ENCODE data around the gene PRKAR2A.
A peak's percentile ranks its signal among the peaks of the same experiment; 100 is the strongest.
"Not testable (repeated sequence)": the region's sequence is repeated elsewhere in the genome, so short reads cannot be mapped to it uniquely, and the experiment has no call there.

PRKAR2A gene

DNA sequence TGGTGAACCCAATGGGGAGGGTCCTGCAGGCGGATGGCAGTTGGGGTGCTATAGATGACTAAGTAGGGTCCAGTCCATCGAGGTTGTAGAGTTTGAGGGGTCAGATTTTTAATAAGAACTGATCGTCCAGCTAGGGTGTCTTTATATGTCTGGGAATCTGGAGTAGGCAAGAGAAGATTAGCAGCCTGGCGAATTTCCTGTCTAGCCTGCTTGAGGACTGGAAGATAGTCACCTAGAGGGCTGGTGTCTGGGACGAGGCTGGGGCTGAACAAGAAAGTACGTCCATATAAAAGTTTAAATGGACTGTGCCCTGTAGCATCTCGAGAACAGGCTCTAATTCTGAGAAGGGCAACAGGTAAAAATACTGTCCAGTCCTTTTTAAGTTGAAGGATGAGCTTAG lies 123.9 kb downstream of the PRKAR2A start:
- DNase-seq = no peak

DNA sequence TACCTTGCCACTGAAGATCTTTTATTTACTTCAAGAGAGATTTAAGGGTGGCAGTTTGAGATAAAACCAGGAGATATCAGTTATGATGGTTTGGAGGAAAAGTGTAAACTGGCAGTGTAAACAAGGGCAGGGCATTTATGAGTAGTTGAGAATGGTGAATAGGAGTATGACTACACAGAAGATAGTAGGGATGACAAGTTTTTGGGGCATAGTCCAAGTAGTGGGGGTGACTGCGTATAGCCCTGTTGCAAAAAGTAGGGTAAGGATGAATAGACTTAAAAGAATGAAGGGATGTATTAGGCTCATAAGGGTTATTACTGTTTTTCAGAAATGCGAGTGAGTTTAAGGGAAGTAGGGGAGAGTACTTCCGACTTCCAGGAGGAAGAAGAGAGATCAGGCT lies 124.4 kb downstream of the PRKAR2A start:
- DNase-seq = not testable (repeated sequence)

DNA sequence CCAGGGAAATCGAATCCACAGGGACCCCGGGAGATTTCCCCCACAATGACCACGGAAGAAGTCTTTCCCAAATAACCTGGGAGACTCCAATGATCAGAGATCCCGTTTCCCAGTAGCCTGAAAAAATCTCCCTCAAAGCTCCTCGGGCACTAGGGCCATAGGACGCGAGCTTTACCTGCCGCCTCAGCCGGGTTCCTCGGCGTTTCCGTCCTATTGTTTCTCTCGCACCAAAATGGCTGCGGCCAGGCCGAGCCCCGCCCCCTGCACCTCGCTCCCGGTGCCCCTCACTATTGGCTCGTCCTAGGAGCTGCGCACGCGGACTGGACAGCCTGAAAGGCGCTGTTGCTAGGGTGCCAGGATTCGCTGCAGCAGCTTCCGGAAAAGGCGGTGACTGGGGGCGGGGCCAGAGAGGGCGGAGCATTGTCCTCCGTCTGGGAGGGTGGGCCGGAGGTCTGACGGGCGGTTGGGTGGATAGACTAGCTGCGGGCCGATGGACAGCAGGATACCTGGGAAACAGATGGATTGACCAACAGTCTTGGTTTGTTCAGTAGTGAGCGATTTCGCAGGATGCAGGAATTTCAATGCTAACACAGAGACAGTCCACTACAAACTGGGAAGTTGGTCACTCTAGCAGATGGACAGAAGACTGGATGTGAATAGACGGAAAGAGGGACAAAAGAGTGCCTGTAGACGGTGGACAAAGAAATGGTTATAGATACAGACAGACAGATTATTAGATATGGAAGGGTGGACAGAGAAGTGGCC lies 130.5 kb downstream of the PRKAR2A start, which contains the start of gene IP6K2:
Gene IP6K2, minus strand, starts transcription at position 240 of the 765 bp plus-strand sequence. CDS start 21,930 bp downstream, outside the sequence.
- DNase-seq = peak; percentile 99

DNA sequence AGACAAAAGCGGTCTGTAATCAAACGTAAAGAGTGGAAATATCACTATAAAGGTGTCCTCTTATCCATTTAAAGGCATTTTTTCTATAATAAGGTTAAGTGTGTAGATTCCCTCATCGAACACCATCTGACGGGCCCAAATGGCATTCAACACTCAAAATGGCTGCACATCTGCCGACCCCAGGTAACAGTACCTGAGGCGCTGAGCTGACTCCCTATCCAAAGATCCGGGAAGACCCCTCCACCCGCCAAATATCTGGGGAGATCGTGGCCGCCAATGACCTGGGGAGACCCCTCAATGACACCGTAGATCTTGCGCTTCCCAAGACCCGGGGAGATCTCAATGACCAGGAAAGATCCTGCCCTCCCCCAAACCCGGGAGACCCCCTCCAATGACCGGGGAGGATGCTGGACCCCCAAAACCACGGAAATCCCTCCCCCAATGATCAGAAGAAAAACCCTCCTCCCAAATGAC lies 131.1 kb downstream of the PRKAR2A start:
- DNase-seq = peak; percentile 33

DNA sequence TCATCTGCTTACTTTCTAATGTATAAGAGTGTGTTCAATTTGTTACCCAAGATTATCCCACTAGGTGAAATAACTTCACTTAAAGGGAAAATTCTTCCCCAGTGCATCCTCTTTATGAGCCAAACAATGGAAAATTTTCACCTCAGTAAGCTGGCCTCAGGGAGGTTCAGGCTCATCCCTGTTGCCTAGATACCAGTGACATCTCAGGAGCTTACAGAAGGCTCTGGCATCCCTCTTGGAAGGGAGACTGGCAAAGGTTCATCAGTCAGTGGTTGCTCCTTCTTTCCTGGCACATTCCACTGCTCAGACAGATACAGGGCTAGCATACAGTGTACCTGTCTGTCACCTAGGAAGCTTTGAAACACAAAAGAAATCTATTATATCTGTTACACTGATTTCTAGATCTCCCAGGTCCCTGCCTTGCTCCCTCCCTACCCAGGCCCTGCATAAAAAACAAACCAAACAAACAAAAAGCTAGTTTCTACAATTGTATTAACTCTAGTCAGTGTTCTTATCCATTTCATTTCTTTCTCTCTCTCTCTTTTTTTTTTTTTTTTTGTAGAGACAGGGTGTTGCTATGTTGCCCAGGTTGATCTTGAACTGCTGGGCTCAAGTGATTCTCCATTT lies 132.4 kb downstream of the PRKAR2A start:
- DNase-seq = no peak

DNA sequence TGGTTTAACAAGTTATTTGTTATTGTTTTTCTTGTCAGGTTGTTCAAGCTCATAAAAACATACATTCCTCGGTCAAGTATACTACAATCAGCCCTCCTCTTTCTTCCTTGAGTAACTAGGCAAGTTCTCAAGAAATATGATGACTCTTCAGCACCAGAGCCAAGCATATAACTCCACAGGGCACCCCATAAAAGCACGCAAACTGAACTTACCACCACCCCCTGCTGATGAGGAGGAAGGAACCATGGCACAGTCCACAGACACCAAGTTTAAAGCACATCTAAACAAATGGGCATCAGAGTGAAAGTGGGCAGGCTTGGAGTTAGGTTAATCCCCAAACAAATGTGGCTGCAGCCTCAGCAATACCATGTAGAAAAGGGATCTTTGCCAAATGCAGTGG lies 135.9 kb downstream of the PRKAR2A start:
- no peak for DNase-seq

DNA sequence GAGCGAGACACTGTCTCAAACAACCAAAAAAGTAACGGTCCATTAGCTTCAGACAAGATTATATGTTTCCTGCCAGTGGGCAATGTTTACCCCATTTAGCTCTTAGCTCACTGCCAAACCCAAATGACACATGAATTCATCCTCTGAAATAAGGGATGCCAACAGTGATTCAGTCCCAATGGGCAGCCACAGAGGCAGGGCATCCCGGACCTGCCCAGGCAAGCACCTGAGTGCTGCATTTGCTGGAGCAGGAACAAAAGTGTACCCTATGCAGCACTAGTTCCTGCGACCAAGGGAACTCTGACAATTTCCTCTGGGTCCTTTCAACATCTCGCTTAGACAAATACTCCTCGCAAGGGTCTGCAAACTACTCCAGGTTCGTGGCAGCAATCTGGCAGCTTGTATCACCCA lies 138.6 kb downstream of the PRKAR2A start:
- DNase-seq = no peak

DNA sequence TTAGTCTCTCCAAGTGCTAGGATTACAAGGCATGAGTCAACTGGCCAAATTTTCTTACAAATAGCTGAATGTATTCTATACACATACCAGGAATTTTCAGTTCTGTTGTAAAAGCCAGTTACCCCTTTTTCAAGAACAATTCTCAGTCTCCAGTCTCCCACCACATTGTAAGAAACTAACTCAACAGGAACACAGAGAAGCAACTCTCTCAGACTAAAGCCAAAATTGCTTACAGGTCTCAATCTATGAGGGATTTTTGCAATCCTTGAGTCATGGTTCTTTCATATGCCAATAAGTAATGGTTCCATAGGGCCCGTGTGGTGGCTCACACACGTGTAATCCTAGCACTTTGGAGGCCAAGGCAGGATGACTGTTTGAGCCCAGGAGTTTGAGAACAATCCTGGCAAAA lies 139.2 kb downstream of the PRKAR2A start:
- DNase-seq = no peak

DNA sequence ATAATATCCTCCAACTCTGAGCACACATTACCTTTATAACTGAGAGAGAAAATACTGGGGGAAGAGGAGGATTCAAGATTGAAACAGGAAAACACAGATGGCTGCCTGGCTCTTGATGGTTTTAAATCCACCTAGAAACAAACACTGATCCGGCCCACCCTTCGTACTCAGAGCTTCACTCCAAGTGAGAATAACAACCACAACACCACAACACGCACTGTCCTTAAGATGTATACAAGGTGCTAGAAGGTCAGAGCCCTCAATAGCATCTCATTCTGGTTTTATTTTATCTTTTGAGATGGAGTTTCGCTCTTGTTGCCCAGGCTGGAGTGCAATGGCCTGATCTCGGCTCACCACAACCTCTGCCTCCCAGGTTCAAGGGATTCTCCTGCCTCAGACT lies 140.5 kb downstream of the PRKAR2A start:
- no peak for DNase-seq

DNA sequence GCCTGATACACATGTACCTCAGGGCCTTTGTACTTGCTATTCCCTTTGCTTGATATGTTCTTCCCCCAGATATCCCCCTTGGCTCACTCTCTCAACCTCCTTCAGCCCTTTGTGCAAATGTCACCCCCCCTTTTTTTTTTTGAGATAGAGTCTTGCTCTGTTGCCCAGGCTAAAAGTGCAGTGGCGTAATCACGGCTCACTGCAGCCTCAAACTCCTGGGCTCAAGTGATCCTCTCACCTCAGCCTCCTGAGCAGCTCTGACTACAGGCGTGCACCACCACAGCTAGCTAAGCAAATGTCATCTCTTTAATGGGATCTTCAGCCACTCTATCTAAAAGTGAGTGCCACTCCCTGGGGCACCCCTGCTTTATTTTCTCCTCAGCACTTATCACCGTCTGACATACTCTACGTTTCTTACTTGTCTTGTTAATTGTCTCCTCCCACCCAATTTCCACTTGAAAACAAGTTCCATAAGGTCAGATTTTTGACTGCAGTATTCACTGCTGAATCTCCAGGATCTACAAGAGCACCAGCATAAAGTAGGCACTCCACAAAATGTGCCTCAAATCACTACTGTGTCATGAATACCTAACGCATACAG lies 145.3 kb downstream of the PRKAR2A start:
- DNase-seq = no peak

DNA sequence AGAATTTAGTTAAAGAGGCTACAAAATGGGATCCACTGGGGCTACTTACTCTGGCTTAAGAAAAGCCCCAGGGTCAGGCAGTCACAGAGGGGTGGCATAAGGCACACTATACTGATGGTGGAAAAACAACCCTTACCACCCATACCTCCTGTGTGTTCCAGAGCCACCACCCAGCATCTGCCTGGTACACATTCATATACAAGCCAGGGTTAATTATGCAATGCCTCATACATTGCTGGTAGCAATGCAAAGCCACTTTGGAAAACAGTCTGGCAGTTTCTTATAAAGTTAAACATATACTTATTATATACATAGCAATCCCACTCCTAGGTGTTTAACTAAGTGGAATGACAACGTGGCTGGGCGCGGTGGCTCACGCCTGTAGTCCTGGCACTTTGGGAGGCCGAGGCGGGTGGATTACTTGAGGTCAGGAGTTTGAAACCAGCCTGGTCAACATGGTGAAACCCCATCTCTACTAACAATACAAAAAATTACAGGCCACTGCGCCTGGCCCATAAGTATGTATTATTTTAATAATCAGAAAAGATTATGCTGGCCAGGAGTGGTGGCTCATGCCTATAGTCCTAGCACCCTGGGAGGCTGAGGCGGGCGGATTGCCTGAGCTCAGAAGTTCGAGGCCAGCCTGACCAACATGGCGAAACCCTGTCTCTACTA lies 146.8 kb downstream of the PRKAR2A start:
- DNase-seq = no peak

DNA sequence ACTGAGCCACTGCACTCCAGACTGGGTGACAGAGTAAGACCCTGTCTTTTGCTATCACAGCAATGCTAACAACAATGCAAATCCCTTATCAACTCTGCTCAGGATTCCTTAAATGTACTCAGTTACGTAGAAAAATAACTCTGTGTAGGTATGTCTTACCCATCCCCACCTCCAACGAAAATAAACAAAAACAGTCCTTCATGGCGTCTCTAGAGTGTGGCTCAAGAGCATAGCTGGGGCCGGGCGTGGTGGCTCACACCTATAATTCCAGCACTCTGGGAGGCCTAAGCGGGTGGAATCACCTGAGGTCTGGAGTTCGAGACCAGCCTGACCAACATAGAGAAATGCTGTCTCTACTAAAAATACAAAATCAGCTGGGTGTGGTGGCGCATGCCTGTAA lies 148.8 kb downstream of the PRKAR2A start:
- no peak for DNase-seq

DNA sequence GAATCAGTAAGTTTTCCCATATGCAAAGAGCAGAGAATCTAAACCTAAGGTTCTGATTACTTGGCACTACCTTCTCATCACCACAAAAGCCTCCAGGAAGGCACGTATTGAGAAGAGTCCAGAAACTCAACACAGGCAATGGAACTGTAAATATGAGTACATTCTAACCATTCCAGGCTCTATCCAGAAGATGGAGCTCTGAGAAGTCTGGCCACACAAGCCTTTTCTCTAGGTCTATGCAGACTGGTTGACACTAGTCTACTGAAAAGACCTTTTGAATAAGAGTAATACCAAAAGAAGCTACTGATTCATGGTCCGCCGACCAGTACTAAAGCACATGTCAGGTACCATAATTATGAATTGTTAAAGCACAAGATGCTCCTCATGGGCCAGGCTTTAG lies 149.7 kb downstream of the PRKAR2A start:
- no peak for DNase-seq

DNA sequence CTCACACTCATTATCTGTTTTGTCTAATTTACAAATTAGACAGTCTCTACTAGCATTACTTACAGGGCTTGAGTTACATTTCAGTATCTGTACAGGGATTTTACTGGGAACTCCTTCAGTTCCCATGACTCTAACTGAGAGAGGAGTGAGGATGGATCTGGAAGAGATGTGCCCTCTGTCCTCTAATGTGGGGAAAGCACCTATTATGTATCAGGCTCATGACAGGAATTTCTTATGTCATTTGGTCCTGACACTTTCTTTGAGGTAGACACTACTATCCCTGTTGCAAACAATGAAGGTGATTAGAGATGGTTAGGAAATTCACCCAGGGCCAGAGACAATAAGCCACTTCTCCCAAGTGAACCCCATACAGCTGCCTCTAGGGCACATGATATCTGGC lies 151.1 kb downstream of the PRKAR2A start:
- no peak for DNase-seq
